Stimulated activated CD4-positive, alpha-beta T cell treated with anti-CD3 and anti-CD28 coated beads, TNF-alpha, amount 100 ng/mL, for 1 hour (primary cell): ENCODE data around the gene CPA2.

Experiments used
- DNase-seq, 3 donors: peaks; one replicate each; pipeline ENCODE4 v3.0.0-alpha.2; 2020; ENCODE audit warnings: low read depth in 3 of 3, low spot score in 1 of 3

Gene CPA2

DNA sequence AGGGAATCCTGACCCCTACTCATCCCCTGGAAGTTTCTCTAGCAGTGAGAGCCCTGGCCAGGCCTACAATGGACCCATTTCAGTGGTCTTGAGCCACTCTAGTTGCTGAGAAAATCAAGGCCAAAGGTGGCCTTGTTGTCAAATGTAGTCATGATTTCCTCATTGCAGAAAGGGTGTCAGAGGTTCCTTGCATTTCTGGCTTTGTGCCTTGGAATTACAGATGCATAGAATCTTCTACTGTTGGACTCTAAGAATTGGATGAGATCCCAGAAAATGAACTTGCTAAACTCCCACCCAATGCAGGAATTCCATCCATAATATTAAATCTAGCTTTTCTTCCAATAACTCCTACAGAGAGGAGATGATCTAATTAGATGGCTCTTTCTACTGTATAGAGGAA lies 12.2 kb downstream of the CPA2 start:
- no peak for DNase-seq

DNA sequence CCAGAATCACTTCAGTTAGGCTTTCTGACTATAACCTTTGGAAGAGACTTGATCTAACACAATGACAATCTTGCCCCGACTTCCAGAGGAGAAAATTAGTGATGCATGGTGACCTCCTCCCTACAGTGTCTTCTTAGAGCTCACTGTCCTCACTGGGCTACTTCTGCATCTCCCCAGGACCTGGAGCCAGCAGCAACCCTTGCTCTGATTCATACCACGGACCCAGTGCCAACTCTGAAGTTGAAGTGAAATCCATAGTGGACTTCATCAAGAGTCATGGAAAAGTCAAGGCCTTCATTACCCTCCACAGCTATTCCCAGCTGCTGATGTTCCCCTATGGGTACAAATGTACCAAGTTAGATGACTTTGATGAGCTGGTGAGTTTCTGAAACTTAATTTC lies 12.6 kb downstream of the CPA2 start:
- DNase-seq = no peak

DNA sequence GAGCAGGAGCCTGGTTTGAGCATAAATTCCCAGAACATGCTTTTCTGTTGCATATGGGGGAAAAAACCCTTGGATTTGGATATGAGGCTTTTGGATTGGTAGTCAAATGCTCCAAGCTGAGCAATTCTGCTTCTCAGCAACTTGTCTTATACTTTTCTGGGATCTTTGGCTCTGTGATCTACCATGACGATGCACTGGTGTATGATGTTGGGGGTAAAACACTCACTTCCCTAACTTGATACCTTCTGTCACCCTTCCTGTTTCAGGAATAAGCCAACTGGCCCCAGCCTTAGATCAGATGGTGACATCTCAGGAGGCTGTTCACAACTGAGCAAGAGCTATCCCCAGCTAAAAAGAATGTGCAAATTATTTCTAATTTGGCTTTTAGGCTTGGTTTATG lies 13.2 kb downstream of the CPA2 start:
- no peak for DNase-seq

DNA sequence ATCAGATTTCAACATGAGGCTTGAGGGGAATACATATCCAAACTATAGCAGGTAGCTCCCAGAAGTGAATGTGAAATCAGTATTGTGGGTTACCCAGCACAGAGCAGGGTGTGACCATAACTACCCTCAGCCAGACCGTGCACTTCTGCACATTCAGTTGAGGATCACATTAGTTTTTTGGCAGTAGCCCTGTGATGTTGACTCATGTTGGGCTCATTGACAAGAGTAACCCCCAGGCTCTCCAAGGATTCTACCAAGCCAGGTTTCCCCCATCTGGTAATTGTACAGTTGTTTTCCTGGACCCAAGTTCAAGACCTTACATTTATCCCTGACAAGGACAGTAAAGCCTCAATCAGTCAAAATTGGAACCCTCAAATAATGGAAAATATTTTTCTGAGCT lies 14.6 kb downstream of the CPA2 start:
- DNase-seq = no peak

DNA sequence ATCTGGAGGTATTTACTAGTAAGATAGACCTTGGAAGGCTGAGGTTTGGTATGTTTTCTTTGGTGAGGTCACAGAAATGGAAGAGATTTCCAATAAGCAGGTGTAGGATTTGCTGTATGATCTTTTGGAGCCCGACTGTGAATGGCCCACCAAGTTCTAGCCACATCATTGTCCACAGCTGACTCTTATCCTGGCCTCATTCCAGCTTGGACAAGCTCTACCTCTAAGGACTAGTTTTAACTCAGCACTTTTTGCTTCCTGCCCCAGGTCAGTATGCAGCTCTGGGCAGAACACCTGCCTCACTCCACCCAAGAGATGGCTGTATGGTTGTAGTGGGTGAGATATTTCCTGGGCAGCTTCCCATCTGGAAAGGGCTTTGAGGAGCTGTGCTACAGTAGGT lies 20.2 kb downstream of the CPA2 start:
- DNase-seq = no peak

DNA sequence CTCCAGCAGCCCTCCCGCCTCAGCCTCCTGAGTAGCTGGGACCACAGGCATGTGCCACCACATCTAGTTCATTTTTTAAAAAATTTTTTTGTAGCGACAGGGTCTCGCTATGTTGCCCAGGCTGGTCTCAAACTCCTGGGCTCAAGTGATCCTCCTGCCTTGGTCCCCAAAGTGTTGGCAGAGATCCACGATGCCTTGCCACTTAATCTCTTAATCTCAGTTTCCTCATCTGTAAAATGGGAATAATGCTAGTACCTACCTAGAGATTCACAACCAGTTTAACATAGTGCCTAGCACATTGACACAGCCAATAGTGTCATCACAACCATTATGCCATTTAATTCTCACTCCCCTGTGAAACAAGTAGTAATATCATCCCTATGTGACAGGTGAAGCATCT lies 21.5 kb downstream of the CPA2 start:
- no peak for DNase-seq

DNA sequence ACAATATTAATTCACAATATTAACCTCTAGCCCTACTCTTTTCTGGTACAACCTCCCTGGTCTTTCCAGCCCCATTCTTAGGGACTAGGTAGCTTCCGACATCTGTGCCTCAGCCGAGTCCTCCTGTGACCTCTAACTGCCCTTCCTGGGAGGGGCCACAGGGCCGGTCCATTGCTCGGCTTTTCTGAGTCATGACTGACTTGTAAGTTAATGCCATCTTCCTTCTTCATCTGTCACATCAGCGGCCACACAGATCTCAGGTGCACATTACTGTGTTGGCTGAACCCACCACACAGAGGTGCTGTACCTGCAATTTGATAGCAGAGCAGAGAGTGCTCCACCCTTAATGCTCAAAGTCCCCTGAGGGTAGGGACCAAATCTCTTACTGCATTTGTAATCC lies 22.2 kb downstream of the CPA2 start:
- DNase-seq = no peak

DNA sequence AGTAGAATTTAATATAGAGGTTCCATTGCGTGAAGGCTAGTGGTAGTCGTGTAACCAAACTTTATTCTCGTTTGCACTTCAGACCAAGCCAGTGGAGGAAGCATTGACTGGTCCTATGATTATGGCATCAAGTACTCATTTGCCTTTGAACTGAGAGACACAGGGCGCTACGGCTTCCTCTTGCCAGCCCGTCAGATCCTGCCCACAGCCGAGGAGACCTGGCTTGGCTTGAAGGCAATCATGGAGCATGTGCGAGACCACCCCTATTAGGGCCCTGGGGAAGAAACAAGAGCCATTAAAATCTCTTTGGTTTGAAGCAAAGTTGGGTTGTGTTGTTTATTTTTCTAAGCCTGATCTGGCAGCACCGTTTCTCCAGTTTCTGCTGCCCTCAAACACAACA lies 22.8 kb downstream of the CPA2 start:
- DNase-seq = no peak

DNA sequence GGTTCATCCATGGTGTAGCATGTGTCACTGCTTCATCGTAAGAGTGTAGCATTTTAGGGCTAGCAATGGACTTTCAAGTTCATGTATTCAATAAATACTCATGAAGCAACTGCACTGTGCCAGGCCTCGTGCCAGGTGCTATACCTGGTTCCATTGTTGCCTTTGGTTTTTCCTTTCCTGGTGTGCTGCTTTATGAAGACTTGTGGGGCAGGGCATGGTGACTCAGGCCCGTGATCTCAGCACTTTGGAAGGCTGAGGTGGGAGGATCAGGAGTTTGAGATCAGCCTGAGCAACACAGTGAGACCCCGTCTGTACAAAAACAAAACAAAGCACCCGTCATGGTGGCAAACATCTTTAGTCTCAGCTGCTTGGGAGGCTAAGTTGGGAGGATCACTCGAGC lies 24.1 kb downstream of the CPA2 start:
- no peak for DNase-seq

DNA sequence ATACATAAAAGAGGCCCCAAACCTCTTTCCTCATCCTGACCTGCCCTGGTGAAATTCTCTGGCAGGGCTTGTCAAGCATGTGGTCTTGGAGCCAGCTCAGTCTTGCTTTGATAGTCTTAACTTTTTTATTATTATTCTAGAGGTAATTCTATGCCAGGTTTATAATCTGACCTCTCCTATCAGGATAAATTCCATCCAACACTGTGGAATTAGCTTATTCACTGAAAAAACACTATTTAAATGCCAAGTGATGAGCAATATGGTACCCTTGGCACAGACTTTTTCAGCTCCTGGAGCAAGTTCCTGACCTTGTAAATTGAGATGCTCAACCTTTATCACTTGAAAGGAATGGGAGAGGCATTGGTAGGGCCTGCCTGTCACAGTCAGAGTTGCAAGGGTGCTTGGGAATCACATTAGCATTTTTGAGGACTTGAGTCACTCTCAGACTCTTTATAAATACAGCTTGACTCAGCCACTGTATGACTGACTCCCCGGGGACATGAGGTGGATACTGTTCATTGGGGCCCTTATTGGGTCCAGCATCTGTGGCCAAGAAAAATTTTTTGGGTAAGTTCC lies 26.1 kb downstream of the CPA2 start, which contains the start of gene CPA4:
CPA4 (plus strand) TSS at position 480 of the 576 bp plus-strand sequence; CDS start at position 500, 20 bp downstream.
- no peak for DNase-seq

DNA sequence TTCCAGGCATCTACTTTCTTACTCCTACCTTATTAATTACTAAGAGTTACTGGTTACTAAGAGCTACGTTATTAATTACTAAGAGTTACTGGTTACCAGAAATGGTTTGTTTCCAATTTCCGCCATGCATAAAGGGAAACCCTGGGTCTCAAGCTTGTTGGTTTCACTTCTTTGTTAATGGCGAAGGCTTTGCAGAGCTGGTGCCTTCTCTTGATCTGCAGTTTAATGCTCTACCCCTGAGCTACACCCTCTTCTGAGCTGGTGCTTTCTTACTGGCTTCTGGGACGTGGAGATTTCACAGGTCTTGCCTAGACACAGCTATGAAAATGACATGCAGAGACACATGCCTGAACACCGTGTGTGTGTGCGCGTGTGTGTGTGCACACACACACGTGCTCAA lies 26.9 kb downstream of the CPA2 start:
- no peak for DNase-seq

DNA sequence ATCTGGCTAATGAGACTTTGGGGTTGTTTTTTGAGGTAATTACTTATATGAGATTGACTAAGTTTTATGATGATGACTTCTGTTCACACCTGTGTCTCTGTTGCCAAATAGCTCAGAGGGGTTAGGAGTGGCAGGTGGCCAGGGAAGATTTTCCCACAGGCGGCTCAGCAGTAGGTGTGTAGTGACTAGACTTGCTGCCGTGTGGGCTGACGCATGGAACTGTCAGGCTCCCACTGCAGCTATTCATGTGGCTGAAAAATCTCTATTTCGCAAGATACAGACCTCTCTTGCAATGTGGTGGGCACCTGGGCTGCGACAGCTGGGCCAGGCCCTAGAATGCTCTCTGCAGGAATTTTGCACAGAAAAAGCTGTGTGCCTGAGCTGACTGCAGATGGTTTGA lies 27.7 kb downstream of the CPA2 start:
- DNase-seq = no peak

DNA sequence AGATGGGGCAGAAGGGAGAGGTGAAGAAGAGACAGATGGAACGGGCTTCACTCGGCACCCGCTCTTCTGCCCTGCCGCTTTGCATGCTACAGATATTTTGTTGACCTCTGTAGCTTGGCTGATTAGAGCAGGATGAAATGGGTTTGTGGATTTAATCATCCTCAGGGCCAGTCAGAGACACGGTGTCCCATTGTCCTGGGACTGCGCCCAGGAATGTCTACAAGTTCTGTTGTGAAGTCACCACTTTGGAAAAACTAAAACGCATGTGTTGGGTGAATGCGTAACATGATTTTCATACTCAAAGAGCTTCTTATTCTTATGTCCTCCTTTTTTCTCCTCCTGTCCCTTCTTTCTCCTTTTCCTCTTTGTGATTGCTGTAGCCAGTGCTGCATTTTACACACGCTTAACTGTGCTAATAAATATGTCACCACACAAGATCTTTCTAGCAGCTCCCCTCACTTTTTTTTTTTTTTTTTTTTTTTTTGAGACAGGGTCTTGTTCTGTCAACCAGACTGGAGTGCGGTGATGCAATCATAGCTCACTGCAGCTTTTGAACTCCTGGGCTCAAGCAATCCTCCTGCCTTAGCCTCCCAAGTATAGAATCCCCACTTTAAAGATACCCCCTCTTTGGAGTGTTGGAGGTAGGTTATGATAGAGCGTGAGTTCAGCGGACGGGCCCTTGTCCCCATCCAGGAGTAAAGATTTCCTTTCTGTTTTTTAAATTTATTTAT lies 29.7 kb downstream of the CPA2 start:
- no peak for DNase-seq

DNA sequence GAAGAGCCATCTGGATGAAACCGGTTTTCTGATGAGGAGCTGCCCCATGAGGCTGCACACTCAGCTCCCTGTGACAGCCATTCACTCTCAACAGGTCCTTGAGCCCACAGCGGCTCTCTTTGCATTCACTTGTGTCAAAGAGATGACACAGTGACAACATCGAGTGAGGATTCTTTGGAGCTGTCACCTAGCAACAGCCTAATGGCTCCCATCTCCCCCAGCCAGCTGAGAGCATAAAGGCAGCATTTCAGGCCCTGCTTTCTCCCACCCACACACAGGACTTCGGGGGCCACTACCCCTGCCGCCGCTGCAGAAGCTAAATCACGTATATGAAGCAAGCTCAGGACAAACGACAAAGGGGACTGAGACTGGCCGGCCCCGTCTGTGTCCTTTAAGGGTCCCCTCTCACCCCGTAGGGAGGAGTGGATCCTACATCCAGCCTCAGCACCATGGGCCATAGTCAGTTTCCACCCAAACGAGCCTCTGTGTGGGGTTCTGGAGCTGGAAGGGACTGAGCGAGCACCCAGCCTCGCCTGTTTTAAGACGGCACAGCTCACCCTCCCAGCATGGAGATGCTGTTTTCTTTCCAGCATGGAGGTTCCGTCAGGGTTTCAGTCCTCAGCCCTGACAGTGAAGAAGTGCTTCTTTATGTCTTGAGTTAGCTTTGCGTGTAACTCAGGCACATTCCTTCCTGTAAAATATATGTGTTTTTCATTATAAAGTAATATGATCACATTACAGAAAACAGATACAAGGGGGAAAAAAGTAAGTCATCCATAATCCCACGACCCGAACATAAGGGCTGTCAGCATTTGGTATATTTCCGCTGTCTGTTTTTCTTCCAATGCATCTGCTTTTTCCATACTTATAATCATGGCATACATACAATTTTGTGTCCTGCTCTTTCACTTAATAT lies 31.2 kb downstream of the CPA2 start:
- no peak for DNase-seq

DNA sequence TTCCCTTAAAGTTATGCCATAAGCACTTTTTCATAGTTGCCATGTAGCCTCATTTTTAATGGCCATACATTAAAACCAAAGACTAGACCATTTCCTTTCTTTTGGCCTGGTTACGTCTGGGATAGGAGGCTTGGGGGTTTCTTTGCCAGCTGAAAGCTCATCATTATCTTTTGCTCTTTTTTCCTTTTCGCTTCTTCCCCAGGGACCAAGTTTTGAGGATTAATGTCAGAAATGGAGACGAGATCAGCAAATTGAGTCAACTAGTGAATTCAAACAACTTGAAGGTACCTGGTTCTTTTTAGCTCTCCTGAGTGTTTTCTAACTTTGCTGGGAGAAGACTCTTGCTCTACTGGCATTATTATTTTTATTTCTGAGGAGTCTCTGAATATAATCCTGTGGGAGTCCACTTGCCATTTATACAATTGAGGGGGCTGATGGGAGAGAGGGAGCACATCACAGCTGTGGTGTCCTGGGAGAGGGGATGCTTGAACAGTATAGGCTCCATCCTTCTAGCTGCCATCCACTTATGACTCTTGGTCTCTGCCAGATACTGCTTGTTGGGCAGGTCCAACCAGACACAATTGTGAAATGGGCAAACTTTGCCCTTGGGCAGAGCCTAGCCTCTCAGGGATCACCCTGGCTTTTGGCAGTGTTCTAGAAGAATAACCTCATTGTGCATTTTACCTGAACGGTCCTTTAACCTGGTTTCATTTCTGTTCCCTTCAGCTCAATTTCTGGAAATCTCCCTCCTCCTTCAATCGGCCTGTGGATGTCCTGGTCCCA lies 32.1 kb downstream of the CPA2 start:
- DNase-seq = no peak

DNA sequence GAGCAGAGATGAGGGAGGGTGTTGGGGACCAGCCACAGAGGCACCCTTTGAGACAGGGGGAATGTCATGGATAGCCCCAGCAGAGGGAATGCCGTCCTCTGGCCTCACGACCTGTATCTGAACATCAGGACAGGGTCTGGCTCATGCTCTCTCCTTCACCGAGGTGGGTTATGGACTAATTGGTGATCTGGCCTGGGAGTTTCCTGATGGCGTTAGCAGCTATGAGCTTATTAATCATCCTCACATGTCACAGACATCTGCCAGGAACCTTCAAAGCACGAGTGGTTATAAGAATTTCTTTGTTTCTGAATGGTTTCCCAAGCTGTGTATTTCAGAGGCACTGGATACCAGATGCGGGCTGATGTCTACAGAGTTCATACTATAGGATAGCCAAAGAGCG lies 33.2 kb downstream of the CPA2 start:
- DNase-seq = no peak

DNA sequence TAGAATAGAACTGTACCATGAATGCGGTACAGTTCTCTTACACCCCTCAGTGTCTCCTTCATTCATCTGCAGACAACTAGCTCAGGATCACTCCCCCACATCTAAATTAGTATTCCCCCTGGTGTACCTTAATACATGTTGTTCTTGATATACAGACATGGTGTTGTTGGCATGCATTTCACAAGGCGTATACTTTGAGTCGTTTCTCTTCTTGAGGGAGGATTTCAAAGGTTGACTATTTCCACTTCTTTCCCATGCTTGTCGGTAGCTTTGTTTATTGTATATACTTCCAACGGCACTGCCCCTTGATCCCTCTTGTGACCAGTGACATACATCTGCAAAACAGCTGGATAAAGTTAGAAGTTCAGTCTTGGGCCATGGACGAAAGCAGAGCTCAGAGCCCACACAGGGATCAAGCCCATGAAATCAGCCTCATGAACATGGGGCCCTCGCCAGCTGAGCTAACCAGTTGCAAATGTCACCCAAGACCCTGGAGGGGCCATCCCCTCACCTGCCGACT lies 34.9 kb downstream of the CPA2 start:
- no peak for DNase-seq

DNA sequence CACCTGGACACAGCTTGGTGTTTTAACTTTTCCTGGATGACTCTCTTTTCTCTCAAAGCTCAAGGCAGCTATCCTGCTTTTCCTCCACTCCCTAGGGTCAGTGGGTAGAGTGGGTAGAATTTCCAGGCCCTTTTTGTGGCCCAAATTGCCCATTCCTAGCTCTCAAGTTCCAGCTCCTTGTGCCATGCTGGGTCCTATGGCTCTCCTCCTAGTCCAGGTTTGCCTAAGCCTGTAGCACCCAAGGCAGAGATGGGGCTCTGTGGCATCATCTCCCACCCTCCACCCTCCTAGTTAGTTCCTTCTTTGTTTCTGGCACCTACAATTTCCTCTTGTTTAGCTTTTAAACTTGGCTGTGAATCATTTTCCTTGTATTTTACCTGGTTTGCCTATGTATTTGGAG lies 36.0 kb downstream of the CPA2 start:
- DNase-seq = no peak

DNA sequence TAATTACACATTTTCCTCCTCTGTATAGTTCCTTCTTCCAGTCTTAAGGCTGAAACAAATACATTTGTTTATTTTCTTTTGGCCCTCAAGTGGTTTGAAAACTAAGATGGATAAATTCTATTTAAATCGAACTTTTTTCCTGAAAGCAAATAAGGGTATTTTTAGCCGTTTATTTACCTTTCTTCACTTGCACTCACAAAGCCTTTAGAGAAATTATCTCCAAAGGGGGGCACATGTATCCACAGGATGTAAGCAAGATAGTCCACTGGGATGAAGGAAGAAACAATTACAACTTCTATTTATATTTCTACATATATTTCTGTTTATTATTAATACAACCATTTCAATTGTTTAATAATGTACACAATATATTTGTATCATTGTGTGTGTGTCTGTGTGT lies 36.5 kb downstream of the CPA2 start:
- DNase-seq = no peak

DNA sequence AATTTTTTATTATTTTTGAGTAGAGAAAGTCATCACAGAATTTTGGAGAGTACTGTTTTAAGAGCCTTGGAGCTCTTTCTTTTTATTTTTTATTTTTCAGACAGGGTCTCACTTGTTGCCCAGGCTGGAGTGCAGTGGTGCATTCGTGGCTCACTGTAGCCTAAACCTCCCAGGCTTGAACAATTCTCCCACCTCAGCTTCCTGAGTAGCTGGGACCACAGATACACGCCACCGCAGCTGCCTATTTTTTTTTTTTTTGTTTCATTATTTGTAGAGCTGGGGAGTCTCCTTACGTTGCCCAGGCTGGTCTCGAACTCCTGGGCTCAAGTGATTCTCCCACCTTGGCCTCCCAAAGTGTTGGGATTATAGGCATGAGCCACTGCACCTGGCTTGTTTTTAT lies 36.9 kb downstream of the CPA2 start:
- no peak for DNase-seq

DNA sequence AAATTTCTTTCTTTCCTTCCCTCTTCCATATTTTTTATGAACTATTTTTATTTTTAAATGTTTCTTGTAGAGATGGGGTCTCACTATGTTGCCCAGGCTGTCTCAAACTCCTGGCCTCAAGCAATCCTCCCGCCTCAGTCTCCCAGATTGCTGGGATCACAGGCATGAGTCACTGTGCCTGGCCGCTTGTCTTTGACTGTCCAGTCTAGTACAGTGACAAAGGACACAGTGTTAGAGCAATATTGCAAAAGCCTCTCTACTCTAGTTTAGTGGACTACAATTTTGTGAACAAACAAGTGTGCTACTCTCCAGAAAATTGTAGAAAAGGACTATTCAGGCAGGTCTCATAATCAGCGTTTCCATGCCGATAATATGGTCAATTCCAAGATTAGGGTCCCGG lies 37.3 kb downstream of the CPA2 start:
- no peak for DNase-seq
